Calu3 (cell line): Measurements from ENCODE around the gene ART1. TPM values are rescaled to one million over a fixed set of nuclear protein-coding genes. Genes with fewer than 3 reads are reported as not detected.

Experiments used
- BruUV-seq: library from RNA; stranded (reverse); fragments of 400-500 nt; replicated peaks from 2 replicates; lab custom pipeline; 2021; lab: Mats Ljungman, UMichigan
- CTCF ChIA-PET: fragments of 300-600 bp; sonication (Branson Sonifier 250); formaldehyde crosslinking; loops from one replicate; lab custom pipeline; 2022; ENCODE audit warnings: antibody characterized with exemption; lab: Charles Lee
- DNase-seq: peaks from one replicate; pipeline ENCODE4 v3.0.0; 2022
- H3K27ac Mint-ChIP-seq: one replicate; pipeline ENCODE4 v1.8.0; 2022; ENCODE audit warnings: mixed read lengths; ENCODE audit not compliant: unreplicated experiment
- H3K27me3 Mint-ChIP-seq: one replicate; pipeline ENCODE4 v1.8.0; 2022; ENCODE audit warnings: mixed read lengths; ENCODE audit not compliant: unreplicated experiment
- H3K36me3 Mint-ChIP-seq: one replicate; pipeline ENCODE4 v1.8.0; 2022; ENCODE audit warnings: mild to moderate bottlenecking, moderate library complexity, mixed read lengths; ENCODE audit not compliant: insufficient read depth, unreplicated experiment
- H3K4me1 Mint-ChIP-seq: one replicate; pipeline ENCODE4 v1.8.0; 2022; ENCODE audit warnings: mild to moderate bottlenecking, low read depth, mixed read lengths; ENCODE audit not compliant: unreplicated experiment
- H3K4me3 Mint-ChIP-seq: one replicate; pipeline ENCODE4 v1.8.0; 2022; ENCODE audit warnings: mild to moderate bottlenecking, low read depth, moderate library complexity, mixed read lengths; ENCODE audit not compliant: unreplicated experiment
- H3K9me3 Mint-ChIP-seq: one replicate; pipeline ENCODE4 v1.8.0; 2022; ENCODE audit warnings: low read depth, mixed read lengths; ENCODE audit not compliant: unreplicated experiment
- intact Hi-C: fragments of 100-400 bp; cut with micrococcal nuclease; formaldehyde crosslinking; loops from one replicate; pipeline ENCODE4 v1.10.0; 2022; ENCODE audit not compliant: unreplicated experiment
- total RNA-seq: library from RNA; stranded (reverse); gene quantifications from 2 replicates; pipeline ENCODE4 v1.2.3, GENCODE V29; 2022
- TF ChIP-seq, protein P1 (sequence below): fragments of 200-600 bp; IDR thresholded peaks from one replicate; pipeline ENCODE4 v1.8.0; 2022; ENCODE audit warnings: antibody characterized with exemption; ENCODE audit not compliant: unreplicated experiment

The ART1 gene
- total RNA-seq, 1 experiment from 2014 or later, result not detected

DNA sequence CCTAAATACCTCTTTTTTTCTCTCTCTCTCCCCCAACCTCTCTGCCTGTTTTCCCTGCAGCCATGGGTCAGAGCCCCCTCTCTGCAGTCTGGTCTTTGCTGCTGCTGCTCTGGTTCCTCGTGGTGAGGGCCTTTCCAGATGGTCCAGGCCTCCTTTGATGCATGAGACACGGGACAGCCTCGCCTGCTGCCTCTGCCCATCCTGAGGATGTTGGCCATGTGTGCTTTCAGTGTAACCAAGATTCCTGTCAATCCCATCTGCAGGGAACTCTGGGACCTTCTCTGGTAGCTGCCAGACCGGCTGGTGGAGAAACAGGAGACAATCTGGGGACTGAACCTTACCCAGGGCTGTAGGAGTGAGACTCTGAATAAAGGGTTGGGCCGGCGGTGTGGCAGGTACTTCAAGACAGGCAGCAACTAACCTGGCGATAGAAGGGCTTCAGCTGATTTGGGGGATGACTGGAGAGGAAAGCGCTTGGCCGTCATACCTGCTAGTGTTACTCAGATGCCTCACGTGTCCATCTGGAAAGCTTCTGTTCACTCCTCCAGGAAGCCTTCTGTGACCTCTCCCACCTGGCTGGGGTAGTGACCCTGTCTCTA, 19.2 kb downstream of the ART1 start:
- CTCF ChIA-PET, result no interaction called here
- BruUV-seq, result no TSS peak
- peak overlapping the region; percentile 4 for H3K27ac Mint-ChIP-seq
- intact Hi-C loops, result no loop called here
- no peak overlapping the region for H3K4me3 Mint-ChIP-seq
- no peaks in the 10 kb centered on the region for H3K4me1 Mint-ChIP-seq
- TF ChIP-seq, protein P1, sequence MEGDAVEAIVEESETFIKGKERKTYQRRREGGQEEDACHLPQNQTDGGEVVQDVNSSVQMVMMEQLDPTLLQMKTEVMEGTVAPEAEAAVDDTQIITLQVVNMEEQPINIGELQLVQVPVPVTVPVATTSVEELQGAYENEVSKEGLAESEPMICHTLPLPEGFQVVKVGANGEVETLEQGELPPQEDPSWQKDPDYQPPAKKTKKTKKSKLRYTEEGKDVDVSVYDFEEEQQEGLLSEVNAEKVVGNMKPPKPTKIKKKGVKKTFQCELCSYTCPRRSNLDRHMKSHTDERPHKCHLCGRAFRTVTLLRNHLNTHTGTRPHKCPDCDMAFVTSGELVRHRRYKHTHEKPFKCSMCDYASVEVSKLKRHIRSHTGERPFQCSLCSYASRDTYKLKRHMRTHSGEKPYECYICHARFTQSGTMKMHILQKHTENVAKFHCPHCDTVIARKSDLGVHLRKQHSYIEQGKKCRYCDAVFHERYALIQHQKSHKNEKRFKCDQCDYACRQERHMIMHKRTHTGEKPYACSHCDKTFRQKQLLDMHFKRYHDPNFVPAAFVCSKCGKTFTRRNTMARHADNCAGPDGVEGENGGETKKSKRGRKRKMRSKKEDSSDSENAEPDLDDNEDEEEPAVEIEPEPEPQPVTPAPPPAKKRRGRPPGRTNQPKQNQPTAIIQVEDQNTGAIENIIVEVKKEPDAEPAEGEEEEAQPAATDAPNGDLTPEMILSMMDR, result no peak
- peaks cover 3% of the 10 kb centered on the region for H3K9me3 Mint-ChIP-seq
- DNase-seq, result no peak
- peaks cover 3% of the 10 kb centered on the region for H3K27me3 Mint-ChIP-seq
- peaks cover 17% of the 10 kb centered on the region for H3K36me3 Mint-ChIP-seq

DNA sequence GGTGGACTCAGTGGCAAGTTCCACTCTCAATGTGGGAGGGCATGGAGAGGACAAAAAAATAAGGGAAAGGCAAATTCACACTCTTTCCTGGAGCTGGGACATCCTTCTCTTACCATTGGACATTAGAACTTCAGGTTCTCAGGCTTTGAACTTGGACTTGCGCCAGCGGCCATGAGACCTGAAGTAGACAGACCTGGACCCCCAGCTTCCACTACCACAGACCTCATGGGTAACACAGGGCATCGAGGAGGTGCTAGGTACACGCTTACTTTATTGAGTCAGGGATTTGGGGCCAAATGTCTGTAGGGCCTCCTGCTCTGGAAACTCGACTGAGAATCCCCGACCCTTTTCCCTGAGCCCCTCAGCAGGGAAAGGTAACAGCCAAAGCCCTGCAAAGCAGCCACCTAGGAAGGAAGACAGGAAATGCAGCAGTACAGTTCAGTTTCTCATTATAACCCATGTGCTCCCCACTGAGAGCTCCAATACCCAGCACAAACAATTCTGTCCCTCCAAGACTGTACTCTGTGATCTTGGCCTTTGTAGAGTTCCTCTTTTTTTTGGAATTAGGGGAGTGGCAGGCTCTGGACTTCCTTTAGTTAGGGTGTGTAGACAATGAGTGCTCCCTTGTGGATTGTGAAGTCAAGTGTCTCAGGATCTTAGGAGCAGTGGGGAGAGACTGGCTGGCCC, 20.6 kb downstream of the ART1 start:
- H3K27me3 Mint-ChIP-seq, result no peaks in the 10 kb centered on the region

DNA sequence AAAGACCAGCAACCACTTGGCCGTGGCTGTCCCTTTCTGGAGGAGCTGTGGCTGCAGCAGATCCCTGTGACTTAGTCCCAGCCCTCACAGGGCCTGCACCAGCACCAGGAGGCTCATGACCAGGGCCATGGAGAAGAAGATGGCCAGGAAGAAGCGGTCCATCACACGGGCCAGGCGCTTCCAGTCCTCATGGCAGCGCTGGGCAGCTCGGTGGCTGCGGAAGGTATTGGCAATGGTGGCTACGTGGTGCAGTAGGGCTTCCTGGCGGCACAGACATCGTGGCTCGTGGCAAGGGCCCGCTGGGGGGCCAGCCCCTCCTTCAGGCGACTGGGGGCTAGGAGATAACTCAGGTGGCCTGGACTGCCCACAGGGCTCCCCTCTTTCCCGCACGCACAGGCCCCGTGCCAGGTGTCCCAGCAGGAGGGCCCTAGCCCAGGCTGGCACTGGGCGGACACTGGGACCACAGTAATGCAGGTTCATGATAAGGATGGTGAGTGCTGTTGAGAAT, 21.1 kb downstream of the ART1 start:
- DNase-seq, result no peak
- Mint-ChIP-seq H3K27me3 (no peaks in the 10 kb centered on the region), H3K9me3 (peaks cover 3% of the 10 kb centered on the region), H3K27ac (no peak overlapping the region), H3K4me3 (no peak overlapping the region), H3K4me1 (no peaks in the 10 kb centered on the region), H3K36me3 (peaks cover 21% of the 10 kb centered on the region)
- intact Hi-C loops, result no loop called here
- no TSS peak for BruUV-seq
- CTCF ChIA-PET, result interaction anchor here (0.6 kb wide), 1 partner anchor 594 kb away, joined by 4 read pairs; no protein-coding TSS in a partner anchor
- TF ChIP-seq, protein P1, result no peak

More for the DNA sequence above, 20.6 kb downstream of the ART1 start:
- peaks cover 3% of the 10 kb centered on the region for H3K9me3 Mint-ChIP-seq
- no peak overlapping the region for H3K4me3 Mint-ChIP-seq
- intact Hi-C loops, result no loop called here
- TF ChIP-seq, protein P1, result no peak
- BruUV-seq, result no TSS peak
- peaks cover 17% of the 10 kb centered on the region for H3K36me3 Mint-ChIP-seq
- CTCF ChIA-PET, result interaction anchor here (0.6 kb wide), 1 partner anchor 594 kb away, joined by 4 read pairs; no protein-coding TSS in a partner anchor
- DNase-seq, result no peak
- H3K27ac Mint-ChIP-seq, result no peak overlapping the region
- H3K4me1 Mint-ChIP-seq, result no peaks in the 10 kb centered on the region

DNA sequence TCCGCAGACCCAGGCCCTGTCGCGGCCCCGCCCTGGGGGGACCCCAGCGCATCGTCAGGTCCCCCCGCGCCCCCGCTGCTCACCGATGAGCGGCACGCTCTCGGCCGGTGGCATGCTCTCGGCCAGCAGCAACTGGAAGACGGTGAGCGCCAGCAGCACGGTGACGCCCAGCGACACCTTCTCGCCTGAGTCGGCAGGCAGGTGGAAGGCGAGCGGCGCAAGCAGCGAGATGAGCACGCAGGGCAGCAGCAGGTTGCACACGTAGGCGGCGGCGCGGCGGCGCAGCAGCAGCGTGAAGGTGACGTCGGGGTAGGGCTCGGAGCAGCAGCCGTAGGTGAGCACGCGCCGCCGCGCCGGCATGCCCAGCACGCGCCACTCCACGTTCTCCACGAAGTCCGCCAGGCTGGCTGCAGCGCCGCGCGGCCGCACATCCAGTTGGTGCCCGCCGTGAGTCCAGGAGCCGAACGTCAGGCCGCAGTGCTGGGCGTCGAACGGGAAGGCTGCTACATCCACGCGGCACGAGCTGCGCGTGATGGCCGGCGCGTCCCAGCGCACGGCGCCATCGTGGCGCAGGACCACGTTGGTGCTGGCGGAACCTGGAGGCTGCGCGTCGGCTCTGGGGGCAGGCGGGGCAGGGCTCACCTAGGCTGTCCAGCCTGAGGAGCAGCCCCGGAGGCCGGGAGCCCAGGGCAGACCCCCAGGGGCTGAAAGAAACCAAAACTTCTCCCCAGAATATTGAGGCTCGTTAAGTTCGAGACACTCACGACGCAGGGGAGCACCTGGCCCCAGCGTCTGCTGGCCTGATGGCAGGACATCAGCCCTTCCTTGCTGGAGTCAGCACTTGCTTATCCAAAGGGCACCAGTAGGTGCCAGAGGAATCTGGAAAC, 22.5 kb downstream of the ART1 start:
- TF ChIP-seq, protein P1, result no peak
- CTCF ChIA-PET, result interaction anchor here (0.5 to 0.7 kb wide), 2 partner anchors 11 kb away, joined by 3 read pairs; no protein-coding TSS in a partner anchor
- no TSS peak for BruUV-seq
- Mint-ChIP-seq H3K4me3 (no peak overlapping the region), H3K9me3 (peaks cover 3% of the 10 kb centered on the region), H3K4me1 (no peaks in the 10 kb centered on the region), H3K27ac (no peak overlapping the region), H3K36me3 (peaks cover 21% of the 10 kb centered on the region), H3K27me3 (no peaks in the 10 kb centered on the region)
- DNase-seq, result no peak
- intact Hi-C loops, result no loop called here
